Spinal cord (tissue), 10 donors: ENCODE data around the gene SPATA2L. TPM values are rescaled to one million over a fixed set of nuclear protein-coding genes. Genes with fewer than 3 reads are reported as not detected.

Source experiments
- DNase-seq, 6 donors: peaks; one replicate each; pipeline versions ENCODE4 v3.0.0 to v3.0.0-alpha.2; 2013 to 2015; ENCODE audit warnings: low spot score in 6 of 6, low read depth in 4 of 6
- H3K27ac ChIP-seq: one replicate; pipeline ENCODE4 v1.5.1; 2013; ENCODE audit warnings: low read depth, low read length, control low read depth
- H3K27me3 ChIP-seq: one replicate; pipeline ENCODE4 v1.6.1; 2013; ENCODE audit warnings: low read length; ENCODE audit not compliant: control insufficient read depth, insufficient read depth
- H3K36me3 ChIP-seq: one replicate; pipeline ENCODE4 v1.6.1; 2013; ENCODE audit warnings: low read length; ENCODE audit not compliant: control insufficient read depth, insufficient read depth
- H3K4me1 ChIP-seq: one replicate; pipeline ENCODE4 v1.6.1; 2013; ENCODE audit warnings: low read length; ENCODE audit not compliant: control insufficient read depth, insufficient read depth
- H3K4me3 ChIP-seq: one replicate; pipeline ENCODE4 v1.5.1; 2013; ENCODE audit warnings: low read depth, low read length, control low read depth
- H3K9me3 ChIP-seq: one replicate; pipeline ENCODE4 v1.6.1; 2013; ENCODE audit warnings: low read length; ENCODE audit not compliant: control insufficient read depth, insufficient read depth
- WGBS: methylation state at CpG from one replicate; pipeline ENCODE4 v1.1.5; 2013; ENCODE audit warnings: missing lambda C conversion rate; ENCODE audit not compliant: insufficient coverage; 5-methylcytosine and 5-hydroxymethylcytosine counted together
- polyA plus RNA-seq, 2 donors: library from polyadenylated mRNA; unstranded; fragments of 120-200 nt; gene quantifications; one replicate each; pipeline ENCODE4 v1.2.1, GENCODE V29; 2013; ENCODE audit not compliant: insufficient read length in 2 of 2
- total RNA-seq, 2 donors: library from RNA; depleted of rRNA in 1 of 2; stranded (reverse); fragments of 120-200 nt in 1 of 2; fragments of >200 nt in 1 of 2; gene quantifications; one replicate each; pipeline versions ENCODE4 v1.2.3 to v1.2.4, GENCODE V29; 2013 to 2014
- donor health status: healthy.

SPATA2L gene
- total and polyA plus RNA-seq, 4 donors = 8.7 to 15.3 (median 11.8) TPM

GRCh38 chr16:89709716-89710432 lies 8.4 kb upstream of the SPATA2L start:
- Histone ChIP-seq H3K4me3 (no peak overlapping the region), H3K27me3 (no peaks in the 10 kb centered on the region), H3K27ac (no peak overlapping the region), H3K36me3 (peaks cover 69% of the 10 kb centered on the region), H3K4me1 (peaks cover 28% of the 10 kb centered on the region), H3K9me3 (no peaks in the 10 kb centered on the region)
- no peak for DNase-seq
- WGBS = 80% methylated on average over 18 of the region's 19 CpGs

GRCh38 chr16:89709166-89709565 lies 7.7 kb upstream of the SPATA2L start:
- Histone ChIP-seq H3K27ac (no peak overlapping the region), H3K9me3 (no peaks in the 10 kb centered on the region), H3K4me3 (no peak overlapping the region), H3K27me3 (no peaks in the 10 kb centered on the region), H3K36me3 (peaks cover 63% of the 10 kb centered on the region), H3K4me1 (peaks cover 28% of the 10 kb centered on the region)
- WGBS = 66% methylated on average over 10 of the region's 10 CpGs
- no peak for DNase-seq

- Histone ChIP-seq H3K4me1 (peaks cover 28% of the 10 kb centered on the region), H3K9me3 (no peaks in the 10 kb centered on the region), H3K36me3 (peaks cover 63% of the 10 kb centered on the region), H3K27ac (no peak overlapping the region), H3K4me3 (no peak overlapping the region), H3K27me3 (no peaks in the 10 kb centered on the region)
- WGBS = 85% methylated on average over 19 of the region's 19 CpGs
- DNase-seq = no peak
Measured at GRCh38 chr16:89708481-89708931, 7.0 kb upstream of the SPATA2L start.

GRCh38 chr16:89707695-89708094 lies 6.2 kb upstream of the SPATA2L start:
- no peaks in the 10 kb centered on the region for H3K9me3 ChIP-seq
- WGBS = 93% methylated on average over 9 of the region's 9 CpGs
- no peaks in the 10 kb centered on the region for H3K27me3 ChIP-seq
- H3K4me1 ChIP-seq = peaks cover 26% of the 10 kb centered on the region
- DNase-seq = no peak
- H3K4me3 ChIP-seq = no peak overlapping the region
- peaks cover 63% of the 10 kb centered on the region for H3K36me3 ChIP-seq
- H3K27ac ChIP-seq = no peak overlapping the region

GRCh38 chr16:89706518-89707260 lies 5.2 kb upstream of the SPATA2L start:
- whole genome bisulfite sequencing = 76% methylated on average over 11 of the region's 14 CpGs
- H3K4me1 ChIP-seq = peaks cover 24% of the 10 kb centered on the region
- H3K27ac ChIP-seq = no peak overlapping the region
- no peaks in the 10 kb centered on the region for H3K9me3 ChIP-seq
- DNase-seq = no peak
- no peaks in the 10 kb centered on the region for H3K27me3 ChIP-seq
- H3K36me3 ChIP-seq = peaks cover 55% of the 10 kb centered on the region
- H3K4me3 ChIP-seq = no peak overlapping the region

- Histone ChIP-seq H3K36me3 (peaks cover 40% of the 10 kb centered on the region), H3K9me3 (no peaks in the 10 kb centered on the region), H3K27ac (no peak overlapping the region), H3K4me1 (peaks cover 29% of the 10 kb centered on the region), H3K27me3 (no peaks in the 10 kb centered on the region), H3K4me3 (no peak overlapping the region)
- 81% methylated on average over 11 of the region's 15 CpGs for WGBS
- DNase-seq = no peak
Measured at GRCh38 chr16:89705006-89705405, 3.5 kb upstream of the SPATA2L start.

- H3K27ac ChIP-seq = no peak overlapping the region
- no peaks in the 10 kb centered on the region for H3K27me3 ChIP-seq
- WGBS = 66% methylated on average over 13 of the region's 13 CpGs
Measured at GRCh38 chr16:89704281-89704680, 2.8 kb upstream of the SPATA2L start.

GRCh38 chr16:89700649-89701424 lies 668 bp downstream of the SPATA2L start:
- Histone ChIP-seq H3K9me3 (no peaks in the 10 kb centered on the region), H3K27ac (peak overlapping the region; percentile 90), H3K27me3 (no peaks in the 10 kb centered on the region), H3K4me1 (peaks cover 42% of the 10 kb centered on the region), H3K36me3 (peaks cover 28% of the 10 kb centered on the region), H3K4me3 (peak overlapping the region; percentile 72)
- 1% methylated on average over 76 of the region's 78 CpGs for WGBS
- peak in 2 of 6 donors; percentile 56 for DNase-seq

More at GRCh38 chr16:89704281-89704680, 2.8 kb upstream of the SPATA2L start:
- H3K9me3 ChIP-seq = no peaks in the 10 kb centered on the region
- no peak for DNase-seq
- peaks cover 34% of the 10 kb centered on the region for H3K4me1 ChIP-seq
- H3K4me3 ChIP-seq = no peak overlapping the region
- peaks cover 36% of the 10 kb centered on the region for H3K36me3 ChIP-seq

GRCh38 chr16:89700100-89700648 lies 1.3 kb downstream of the SPATA2L start:
- Histone ChIP-seq H3K36me3 (peaks cover 35% of the 10 kb centered on the region), H3K4me3 (peak overlapping the region; percentile 72), H3K27ac (peak overlapping the region; percentile 90), H3K27me3 (no peaks in the 10 kb centered on the region), H3K4me1 (peaks cover 38% of the 10 kb centered on the region), H3K9me3 (no peaks in the 10 kb centered on the region)
- WGBS = under 1% methylated on average over 30 of the region's 30 CpGs
- DNase-seq = peak in 5 of 6 donors; percentile 86 to 98 (median 92)
